Right ventricle myocardium inferior (tissue), 1 donor: ENCODE data around the gene DGKD. TPM values are rescaled to one million over a fixed set of nuclear protein-coding genes. Genes with fewer than 3 reads are reported as not detected.
A peak's percentile ranks its signal among the peaks of the same experiment; 100 is the strongest.
"Not testable (repeated sequence)": the region's sequence is repeated elsewhere in the genome, so short reads cannot be mapped to it uniquely, and the experiment has no call there.

ENCODE experiments used
- ATAC-seq: fragments of 200-7000 bp; cut with Tn5 transposase; one replicate; pipeline ENCODE4 v1.9.1; 2020; ENCODE audit warnings: mild to moderate bottlenecking, moderate library complexity
- DNase-seq: peaks from one replicate; pipeline ENCODE4 v3.0.0; 2021; ENCODE audit errors: missing footprints
- intact Hi-C: fragments of 100-400 bp; cut with DNase I; formaldehyde crosslinking; loops from one replicate; pipeline ENCODE4 v1.11.0; 2022
- total RNA-seq: library from RNA; stranded (reverse); fragmentation: NEBNext Ultra II Directional; extraction: Animal tissue kit (Norgen Biotek cat#: 25700); gene quantifications from one replicate; pipeline ENCODE4 v1.2.1, GENCODE V29; 2021
- donor health status: DM: no; HTN: yes; CAD: no; lungs with severe emphysema.

DGKD gene
- total RNA-seq, 1 donor from 2014 or later = 29.2 TPM

GRCh38 chr2:233354971-233355574 is 779 bp downstream of the DGKD start:
- DNase-seq (no peak), ATAC-seq (no peak)
- intact Hi-C loops = loop anchor here (1.0 kb wide), 1 partner anchor 88 kb away; no protein-coding TSS in a partner anchor

- intact Hi-C loops = loop anchor here (2.0 kb wide), 1 partner anchor 31 kb away; no protein-coding TSS in a partner anchor
- no peak for DNase-seq
- ATAC-seq = no peak
Observed at GRCh38 chr2:233355916-233356315, 1.6 kb downstream of the DGKD start.

- ATAC-seq = no peak
- no peak for DNase-seq
- intact Hi-C loops = loop anchor here (2.0 kb wide), 1 partner anchor 30 kb away; no protein-coding TSS in a partner anchor
Observed at GRCh38 chr2:233356546-233357308, 2.4 kb downstream of the DGKD start.

GRCh38 chr2:233358335-233358734 is 4.0 kb downstream of the DGKD start:
- no peak for ATAC-seq
- DNase-seq = no peak
- intact Hi-C loops = no loop called here

- intact Hi-C loops = no loop called here
- no peak for ATAC-seq
- no peak for DNase-seq
Observed at GRCh38 chr2:233358947-233359346, 4.7 kb downstream of the DGKD start.

- intact Hi-C loops = no loop called here
- no peak for DNase-seq
- ATAC-seq = no peak
Observed at GRCh38 chr2:233359823-233360222, 5.5 kb downstream of the DGKD start.

- DNase-seq (no peak), ATAC-seq (peak; percentile 3)
- intact Hi-C loops = no loop called here
Observed at GRCh38 chr2:233360771-233361176, 6.5 kb downstream of the DGKD start.

- no peak for ATAC-seq
- intact Hi-C loops = no loop called here
Observed at GRCh38 chr2:233361297-233361696, 7.0 kb downstream of the DGKD start.

GRCh38 chr2:233362742-233363141 is 8.4 kb downstream of the DGKD start:
- intact Hi-C loops = no loop called here
- no peak for DNase-seq
- no peak for ATAC-seq

More at GRCh38 chr2:233361297-233361696, 7.0 kb downstream of the DGKD start:
- DNase-seq = no peak

- intact Hi-C loops = no loop called here
- no peak for ATAC-seq
- no peak for DNase-seq
Observed at GRCh38 chr2:233363744-233364235, 9.5 kb downstream of the DGKD start.

- ATAC-seq (no peak), DNase-seq (no peak)
- intact Hi-C loops = no loop called here
Observed at GRCh38 chr2:233365861-233366520, 11.7 kb downstream of the DGKD start.

- intact Hi-C loops = no loop called here
- no peak for DNase-seq
- ATAC-seq = no peak
Observed at GRCh38 chr2:233367586-233367985, 13.3 kb downstream of the DGKD start.

GRCh38 chr2:233368756-233369155 is 14.5 kb downstream of the DGKD start:
- DNase-seq (no peak), ATAC-seq (no peak)
- intact Hi-C loops = no loop called here

GRCh38 chr2:233369462-233369861 is 15.2 kb downstream of the DGKD start:
- DNase-seq (no peak), ATAC-seq (no peak)
- intact Hi-C loops = no loop called here

GRCh38 chr2:233369897-233370685 is 15.8 kb downstream of the DGKD start:
- intact Hi-C loops = no loop called here
- ATAC-seq (no peak), DNase-seq (no peak)

GRCh38 chr2:233371641-233372040 is 17.3 kb downstream of the DGKD start:
- ATAC-seq (peak; percentile 67), DNase-seq (no peak)
- intact Hi-C loops = no loop called here

GRCh38 chr2:233372855-233373254 is 18.6 kb downstream of the DGKD start:
- intact Hi-C loops = no loop called here
- ATAC-seq = no peak
- no peak for DNase-seq

GRCh38 chr2:233373316-233373715 is 19.0 kb downstream of the DGKD start:
- intact Hi-C loops = no loop called here
- no peak for ATAC-seq
- DNase-seq = no peak

GRCh38 chr2:233374776-233375175 is 20.5 kb downstream of the DGKD start:
- intact Hi-C loops, ATAC-seq, DNase-seq: not testable (repeated sequence)
